ENCODE results near the gene TTC28.

TTC28 gene

GRCh38 chr22:28058036-28058435, 621.6 kb downstream of the TTC28 start:
- no peak for DNase-seq (ENCODE audit: low read depth, low spot score)

GRCh38 chr22:28054819-28055208, 624.8 kb downstream of the TTC28 start:
- no peak for DNase-seq (ENCODE audit: low read depth, low spot score)

GRCh38 chr22:28053896-28054818, 625.5 kb downstream of the TTC28 start:
- no peak for DNase-seq (ENCODE audit: low read depth, low spot score)

GRCh38 chr22:28052825-28053269, 626.8 kb downstream of the TTC28 start:
- no peak for DNase-seq (ENCODE audit: low read depth, low spot score)

- no peak for DNase-seq (ENCODE audit: low read depth, low spot score)
Measured at GRCh38 chr22:28051787-28052356, 627.8 kb downstream of the TTC28 start.

GRCh38 chr22:28051091-28051786, 628.4 kb downstream of the TTC28 start:
- DNase-seq (ENCODE audit: low read depth, low spot score): no peak

GRCh38 chr22:28048529-28048928, 631.1 kb downstream of the TTC28 start:
- DNase-seq (ENCODE audit: low read depth, low spot score): no peak

GRCh38 chr22:28047740-28048139, 631.9 kb downstream of the TTC28 start:
- no peak for DNase-seq (ENCODE audit: low read depth, low spot score)

GRCh38 chr22:28046100-28046499, 633.5 kb downstream of the TTC28 start:
- DNase-seq (ENCODE audit: low read depth, low spot score): no peak

- DNase-seq (ENCODE audit: low read depth, low spot score): no peak
Measured at GRCh38 chr22:28044546-28045173, 635.0 kb downstream of the TTC28 start.

GRCh38 chr22:28043266-28043665, 636.4 kb downstream of the TTC28 start:
- no peak for DNase-seq (ENCODE audit: low read depth, low spot score)

GRCh38 chr22:28034760-28035401, 644.8 kb downstream of the TTC28 start:
- DNase-seq (ENCODE audit: low read depth, low spot score): no peak

- no peak for DNase-seq (ENCODE audit: low read depth, low spot score)
Measured at GRCh38 chr22:28034145-28034759, 645.4 kb downstream of the TTC28 start.

- no peak for DNase-seq (ENCODE audit: low read depth, low spot score)
Measured at GRCh38 chr22:28032861-28033260, 646.8 kb downstream of the TTC28 start.

GRCh38 chr22:28031383-28031922, 648.2 kb downstream of the TTC28 start:
- no peak for DNase-seq (ENCODE audit: low read depth, low spot score)

- DNase-seq (ENCODE audit: low read depth, low spot score): no peak
Measured at GRCh38 chr22:28030473-28030872, 649.2 kb downstream of the TTC28 start.

GRCh38 chr22:28029956-28030355, 649.7 kb downstream of the TTC28 start:
- DNase-seq (ENCODE audit: low read depth, low spot score): no peak

GRCh38 chr22:28029201-28029948, 650.3 kb downstream of the TTC28 start:
- no peak for DNase-seq (ENCODE audit: low read depth, low spot score)

GRCh38 chr22:28027453-28028448, 651.9 kb downstream of the TTC28 start:
- no peak for DNase-seq (ENCODE audit: low read depth, low spot score)

Measured in activated CD4-positive, CD25-positive, alpha-beta regulatory T cell treated with anti-CD3 and anti-CD28 coated beads, Interleukin-2, amount 50 U/mL, for 16 hours (primary cell).